Kidney (tissue), 14 donors: ENCODE measurements around the gene PEX3. TPM values are rescaled to one million over a fixed set of nuclear protein-coding genes. Genes with fewer than 3 reads are reported as not detected.
A peak's percentile ranks its signal among the peaks of the same experiment; 100 is the strongest.

Experiments used
- DNase-seq, 5 donors: peaks; one replicate each; pipeline ENCODE4 v3.0.0-alpha.2; 2013 to 2020
- FAIRE-seq: peaks from 2 replicates; lab custom pipeline; 2012; peaks lifted over from hg19 to GRCh38; lab: Jason Lieb, UNC
- H3K27ac ChIP-seq, 2 donors: one replicate each; pipeline ENCODE4 v1.7.0; 2013; ENCODE audit warnings: low read depth in 2 of 2, low read length in 2 of 2, inconsistent platforms in 1 of 2
- H3K27me3 ChIP-seq: one replicate; pipeline ENCODE4 v1.7.1; 2013; ENCODE audit warnings: low read length, inconsistent platforms; ENCODE audit not compliant: control insufficient read depth, insufficient read depth
- H3K36me3 ChIP-seq, 3 donors: one replicate each; pipeline versions ENCODE4 v1.7.0 to v1.7.1; 2013; ENCODE audit warnings: low read length in 3 of 3, control low read depth in 1 of 3, inconsistent platforms in 1 of 3; ENCODE audit not compliant: insufficient read depth in 3 of 3, control insufficient read depth in 2 of 3
- H3K4me1 ChIP-seq, 3 donors: one replicate each; pipeline versions ENCODE4 v1.7.0 to v1.7.1; 2013; ENCODE audit warnings: low read length in 3 of 3, inconsistent platforms in 1 of 3, low read depth in 1 of 3; ENCODE audit not compliant: control insufficient read depth in 2 of 3, insufficient read depth in 2 of 3
- H3K4me3 ChIP-seq, 3 donors: one replicate each; pipeline versions ENCODE4 v1.7.0 to v1.8.1; 2013; ENCODE audit warnings: low read length in 3 of 3, control low read depth in 1 of 3, inconsistent platforms in 1 of 3
- H3K9ac ChIP-seq, 3 donors: one replicate each; pipeline versions ENCODE4 v1.7.0 to v1.7.1; 2013; ENCODE audit warnings: low read length in 3 of 3, control low read depth in 1 of 3, inconsistent platforms in 1 of 3
- H3K9me3 ChIP-seq, 3 donors: one replicate each; pipeline versions ENCODE4 v1.7.0 to v1.7.1; 2013; ENCODE audit warnings: low read length in 3 of 3, control low read depth in 1 of 3, inconsistent platforms in 1 of 3; ENCODE audit not compliant: control insufficient read depth in 2 of 3, insufficient read depth in 1 of 3
- CTCF ChIP-seq: IDR thresholded peaks from 3 replicates; pipeline ENCODE4 v1.5.1; 2012; ENCODE audit warnings: mild to moderate bottlenecking, moderate library complexity, borderline replicate concordance; ENCODE audit not compliant: insufficient read depth; ENCODE audit errors: extremely low read depth
- intact Hi-C: fragments of 100-400 bp; cut with DNase I; formaldehyde crosslinking; loops from one replicate; pipeline ENCODE4 v1.11.1; 2022
- polyA plus RNA-seq: library from polyadenylated mRNA; stranded (reverse); fragments of 350-450 nt; fragmentation: Illumina TruSeq; extraction: RNeasy Lipid Tissue Mini Kit (QIAGEN cat#74804); gene quantifications from one replicate; pipeline ENCODE4 v1.2.3, GENCODE V29; 2014; ENCODE audit warnings: low read depth, low replicate concordance; ENCODE audit not compliant: insufficient read depth
- total RNA-seq: library from RNA; stranded (reverse); fragmentation: NEBNext Ultra II Directional; extraction: Animal tissue kit (Norgen Biotek cat#: 25700); gene quantifications from one replicate; pipeline ENCODE4 v1.2.1, GENCODE V29; 2021
- donor health status: control.
- donor health status: control.
- donor health status: control.
- donor health status: control.
- donor health status: control.
- donor health status: DM: yes; HTN: yes; CAD: no.
- donor health status: Normal renal cell carcinoma (clear cell type).

Gene PEX3
- total and polyA plus RNA-seq, 2 donors from 2014 or later = 28.6 to 31.7 TPM

- peak overlapping the region; percentile 89 to 98 (median 96) for H3K4me3 ChIP-seq
- intact Hi-C loops = no loop called here
- no peaks in the 10 kb centered on the region for H3K27me3 ChIP-seq
- H3K4me1 ChIP-seq = peaks cover 0 to 7% (median 3%) of the 10 kb centered on the region in 3 donors
- no peaks in the 10 kb centered on the region for H3K36me3 ChIP-seq
- DNase-seq = no peak
- no peak for FAIRE-seq
- peak overlapping the region; percentile 92 to 93 (median 92) for H3K9ac ChIP-seq
- H3K27ac ChIP-seq = no peak overlapping the region
- no peak for TF ChIP-seq CTCF
- no peaks in the 10 kb centered on the region for H3K9me3 ChIP-seq
Measured at GRCh38 chr6:143451531-143451930, 926 bp downstream of the PEX3 start.

GRCh38 chr6:143457563-143458359, 7.2 kb downstream of the PEX3 start:
- no peak for TF ChIP-seq CTCF
- H3K27me3 ChIP-seq = no peaks in the 10 kb centered on the region
- peak overlapping the region in 1 of 3 donors; percentile 47 for H3K9ac ChIP-seq
- no peaks in the 10 kb centered on the region for H3K36me3 ChIP-seq
- no peaks in the 10 kb centered on the region for H3K9me3 ChIP-seq
- H3K4me3 ChIP-seq = peak overlapping the region in 1 of 3 donors; percentile 29
- peaks cover 0 to 12% (median 0%) of the 10 kb centered on the region in 3 donors for H3K4me1 ChIP-seq
- no peak overlapping the region for H3K27ac ChIP-seq
- DNase-seq (peak in 1 of 5 donors; percentile 42), FAIRE-seq (no peak)
- intact Hi-C loops = no loop called here

- peaks cover 0 to 3% (median 2%) of the 10 kb centered on the region in 3 donors for H3K36me3 ChIP-seq
- H3K9me3 ChIP-seq = no peaks in the 10 kb centered on the region
- no peak overlapping the region for H3K4me3 ChIP-seq
- intact Hi-C loops = no loop called here
- DNase-seq (no peak), FAIRE-seq (no peak)
- no peak for TF ChIP-seq CTCF
- H3K27me3 ChIP-seq = no peaks in the 10 kb centered on the region
- H3K9ac ChIP-seq = no peak overlapping the region
- no peaks in the 10 kb centered on the region for H3K4me1 ChIP-seq
- no peak overlapping the region for H3K27ac ChIP-seq
Measured at GRCh38 chr6:143465546-143465945, 14.9 kb downstream of the PEX3 start.
